ENCODE results near the gene PTPRQ.

DNA sequence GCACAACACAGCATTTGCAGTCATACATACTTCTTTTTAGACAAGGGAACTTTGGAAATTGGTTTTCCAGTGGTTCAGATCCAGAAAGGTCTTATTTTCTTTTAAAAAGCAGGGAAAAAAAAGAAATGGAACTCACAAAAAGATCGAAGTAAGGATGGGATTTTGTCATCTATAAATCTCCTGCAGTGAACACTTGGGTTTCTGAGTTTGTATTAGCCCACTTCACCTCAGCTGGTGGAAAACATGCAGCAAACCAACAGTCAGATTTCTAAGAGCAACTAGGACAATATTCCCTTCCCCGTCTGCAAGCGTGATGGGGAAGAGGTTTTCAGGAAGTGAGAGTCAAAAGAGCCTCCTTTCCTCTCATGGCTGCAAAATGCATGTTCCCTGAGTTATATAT lies 277.3 kb downstream of the PTPRQ start:
- TF ChIP-seq, protein P1, sequence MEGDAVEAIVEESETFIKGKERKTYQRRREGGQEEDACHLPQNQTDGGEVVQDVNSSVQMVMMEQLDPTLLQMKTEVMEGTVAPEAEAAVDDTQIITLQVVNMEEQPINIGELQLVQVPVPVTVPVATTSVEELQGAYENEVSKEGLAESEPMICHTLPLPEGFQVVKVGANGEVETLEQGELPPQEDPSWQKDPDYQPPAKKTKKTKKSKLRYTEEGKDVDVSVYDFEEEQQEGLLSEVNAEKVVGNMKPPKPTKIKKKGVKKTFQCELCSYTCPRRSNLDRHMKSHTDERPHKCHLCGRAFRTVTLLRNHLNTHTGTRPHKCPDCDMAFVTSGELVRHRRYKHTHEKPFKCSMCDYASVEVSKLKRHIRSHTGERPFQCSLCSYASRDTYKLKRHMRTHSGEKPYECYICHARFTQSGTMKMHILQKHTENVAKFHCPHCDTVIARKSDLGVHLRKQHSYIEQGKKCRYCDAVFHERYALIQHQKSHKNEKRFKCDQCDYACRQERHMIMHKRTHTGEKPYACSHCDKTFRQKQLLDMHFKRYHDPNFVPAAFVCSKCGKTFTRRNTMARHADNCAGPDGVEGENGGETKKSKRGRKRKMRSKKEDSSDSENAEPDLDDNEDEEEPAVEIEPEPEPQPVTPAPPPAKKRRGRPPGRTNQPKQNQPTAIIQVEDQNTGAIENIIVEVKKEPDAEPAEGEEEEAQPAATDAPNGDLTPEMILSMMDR (IDR thresholded peaks at IDR 0.05): no peak
- TF ChIP-seq EZH2 (IDR thresholded peaks at IDR 0.05) (no peak), EZH2phosphoT487 (IDR thresholded peaks at IDR 0.05) (no peak)

Data from neural progenitor cell (in vitro differentiated cells).